Measurements from ENCODE around the gene GGTLC2.

DNA sequence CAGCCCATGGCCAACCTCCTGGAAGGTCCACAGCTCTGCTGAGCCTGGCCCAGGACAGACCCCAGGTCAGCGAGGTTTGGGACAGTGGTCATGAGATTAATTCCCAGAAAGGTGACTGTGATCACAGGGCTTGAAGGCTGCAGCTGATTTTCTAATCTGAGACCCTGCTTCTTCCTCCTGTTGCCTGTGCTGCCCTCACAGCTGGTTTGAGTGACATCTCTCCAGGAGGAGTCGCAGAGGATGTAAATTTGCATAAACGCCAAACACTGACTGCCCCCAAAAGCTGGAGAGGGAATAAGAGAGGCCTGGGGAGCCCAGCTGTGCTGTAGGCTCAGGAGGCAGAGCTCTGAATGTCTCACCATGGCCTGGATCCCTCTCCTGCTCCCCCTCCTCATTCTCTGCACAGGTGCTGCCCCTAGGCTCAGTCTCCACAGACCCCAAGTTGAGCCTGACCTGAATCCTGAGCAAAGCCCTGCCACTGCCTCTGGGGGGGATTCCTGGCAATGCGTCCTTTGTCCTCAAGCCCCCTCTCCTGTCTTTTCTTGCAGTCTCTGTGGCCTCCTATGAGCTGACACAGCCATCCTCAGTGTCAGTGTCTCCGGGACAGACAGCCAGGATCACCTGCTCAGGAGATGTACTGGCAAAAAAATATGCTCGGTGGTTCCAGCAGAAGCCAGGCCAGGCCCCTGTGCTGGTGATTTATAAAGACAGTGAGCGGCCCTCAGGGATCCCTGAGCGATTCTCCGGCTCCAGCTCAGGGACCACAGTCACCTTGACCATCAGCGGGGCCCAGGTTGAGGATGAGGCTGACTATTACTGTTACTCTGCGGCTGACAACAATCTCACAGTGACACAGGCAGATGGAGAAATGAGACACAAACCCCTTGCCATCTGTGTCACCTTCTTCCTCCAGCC is 23.8 kb downstream of the GGTLC2 start:
- TF ChIP-seq, protein P1, sequence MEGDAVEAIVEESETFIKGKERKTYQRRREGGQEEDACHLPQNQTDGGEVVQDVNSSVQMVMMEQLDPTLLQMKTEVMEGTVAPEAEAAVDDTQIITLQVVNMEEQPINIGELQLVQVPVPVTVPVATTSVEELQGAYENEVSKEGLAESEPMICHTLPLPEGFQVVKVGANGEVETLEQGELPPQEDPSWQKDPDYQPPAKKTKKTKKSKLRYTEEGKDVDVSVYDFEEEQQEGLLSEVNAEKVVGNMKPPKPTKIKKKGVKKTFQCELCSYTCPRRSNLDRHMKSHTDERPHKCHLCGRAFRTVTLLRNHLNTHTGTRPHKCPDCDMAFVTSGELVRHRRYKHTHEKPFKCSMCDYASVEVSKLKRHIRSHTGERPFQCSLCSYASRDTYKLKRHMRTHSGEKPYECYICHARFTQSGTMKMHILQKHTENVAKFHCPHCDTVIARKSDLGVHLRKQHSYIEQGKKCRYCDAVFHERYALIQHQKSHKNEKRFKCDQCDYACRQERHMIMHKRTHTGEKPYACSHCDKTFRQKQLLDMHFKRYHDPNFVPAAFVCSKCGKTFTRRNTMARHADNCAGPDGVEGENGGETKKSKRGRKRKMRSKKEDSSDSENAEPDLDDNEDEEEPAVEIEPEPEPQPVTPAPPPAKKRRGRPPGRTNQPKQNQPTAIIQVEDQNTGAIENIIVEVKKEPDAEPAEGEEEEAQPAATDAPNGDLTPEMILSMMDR (conservative IDR thresholded peaks at IDR 0.05; ENCODE audit: low read depth, low read length), result no peak
- no peak for TF ChIP-seq EZH2 (IDR thresholded peaks at IDR 0.05; ENCODE audit: borderline replicate concordance, low read depth, low read length, poor library complexity, severe bottlenecking)

Data from A673 (cell line).